GM11168 (cell line): ENCODE results near the gene CCDC34.

Experiments
- in situ Hi-C: fragments of 300-500 bp; cut with MboI; formaldehyde crosslinking; loops from one replicate; pipeline ENCODE4 v1.12.0; 2022; ENCODE audit warnings: low sequenced_read_pairs; ENCODE audit not compliant: unreplicated experiment

Gene CCDC34

GRCh38 chr11:27293515-27294417, 69.2 kb downstream of the CCDC34 start:
- in situ Hi-C loops = no loop called here

DNA sequence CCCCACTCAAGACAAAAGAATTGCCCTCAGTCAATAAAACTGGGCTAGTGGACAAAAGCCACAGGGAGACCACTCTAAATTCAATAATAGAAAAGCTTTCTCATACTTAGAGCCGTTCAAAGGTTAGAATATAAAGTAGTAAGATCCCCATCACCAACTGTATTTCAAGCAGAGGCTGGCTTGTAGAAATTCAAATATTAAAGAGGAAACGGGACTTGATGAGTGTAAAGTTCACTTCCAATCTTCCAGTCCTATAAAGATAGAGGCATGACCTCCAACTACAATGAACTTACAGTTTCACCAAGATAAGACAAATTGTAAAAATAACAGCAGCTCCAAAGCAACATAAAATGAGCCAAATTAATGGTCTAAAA, 70.4 kb downstream of the CCDC34 start:
- in situ Hi-C loops = no loop called here

DNA sequence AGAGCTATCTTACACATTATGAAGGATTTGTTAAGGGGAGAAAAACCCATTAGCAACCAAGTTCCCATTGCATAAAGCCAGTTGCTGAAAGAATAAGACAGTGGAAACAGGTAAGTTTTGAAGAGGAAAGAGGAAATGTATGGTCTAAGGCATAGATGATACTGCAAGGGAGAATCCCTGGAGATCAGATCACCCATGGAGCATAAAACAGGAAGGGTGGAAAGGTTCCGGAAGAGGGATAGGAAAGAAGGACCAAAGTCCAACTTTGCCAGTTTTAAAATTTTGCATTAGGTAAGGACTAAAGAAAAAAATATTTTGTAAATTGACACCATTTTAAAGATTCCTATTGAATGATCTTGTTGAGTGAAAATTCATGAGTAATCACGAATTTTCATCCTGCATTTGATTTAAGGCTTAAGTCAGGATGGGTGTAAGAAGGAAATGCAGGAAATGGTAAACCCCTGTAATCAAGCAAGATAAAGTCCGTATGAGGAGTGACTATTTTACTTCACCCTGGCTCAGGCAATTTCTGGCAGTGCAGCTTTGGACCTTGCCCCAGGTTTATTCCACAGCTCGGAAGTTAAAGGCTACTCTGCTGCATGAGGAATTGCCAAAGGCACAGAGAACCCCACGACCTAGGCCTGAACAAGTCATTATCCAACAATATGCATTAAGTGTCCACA, 70.9 kb downstream of the CCDC34 start:
- in situ Hi-C loops = no loop called here

GRCh38 chr11:27291302-27291889, 71.6 kb downstream of the CCDC34 start:
- in situ Hi-C loops = no loop called here

DNA sequence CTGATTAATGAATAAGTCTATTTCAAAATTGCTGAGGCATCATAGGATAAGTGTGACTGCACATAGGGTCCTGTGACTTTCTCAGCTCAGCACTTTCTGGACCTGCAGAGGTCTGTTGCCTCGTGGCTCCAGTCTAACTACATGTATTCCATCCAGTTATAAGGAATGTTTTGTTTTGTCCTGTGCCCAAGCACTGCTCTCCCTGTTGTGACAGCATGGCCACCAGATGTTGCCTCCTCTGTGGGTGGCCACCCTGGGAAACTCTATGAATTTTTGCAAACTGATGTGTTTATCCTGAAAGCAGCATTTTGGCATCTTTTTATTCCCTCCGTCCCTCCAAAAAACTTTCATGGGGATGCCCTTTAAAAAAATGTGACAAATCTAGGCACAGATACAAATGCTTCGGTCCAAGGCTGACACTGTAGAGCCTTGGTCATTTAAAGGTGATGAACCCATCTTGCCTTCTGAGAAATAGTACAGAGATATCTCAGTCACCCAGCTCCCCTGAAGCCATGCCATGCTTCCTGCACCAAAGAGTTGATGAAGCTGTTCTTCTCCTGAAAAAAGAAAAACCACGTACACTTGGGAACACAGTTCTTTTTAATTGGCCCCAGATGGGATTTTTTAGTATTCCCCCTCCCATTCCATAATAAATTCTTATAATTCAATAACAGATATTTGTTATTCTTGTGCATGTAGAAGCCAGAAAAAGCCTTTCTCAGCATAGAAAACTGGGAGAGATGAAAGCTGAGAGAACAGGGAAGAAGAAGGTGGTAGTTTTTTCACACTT, 72.6 kb downstream of the CCDC34 start:
- in situ Hi-C loops = no loop called here
